HEK293T (cell line): ENCODE results near the gene DEDD2.

Experiments
- CTBP1 ChIP-seq: fragments of 450-650 bp; IDR thresholded peaks from 2 replicates; pipeline ENCODE4 v1.6.1; 2016; ENCODE audit warnings: borderline replicate concordance
- FOXA1 ChIP-seq: fragments of 450-650 bp; IDR thresholded peaks from 2 replicates; pipeline ENCODE4 v1.6.1; 2016; ENCODE audit warnings: mild to moderate bottlenecking
- FOXK2 ChIP-seq: fragments of 450-650 bp; IDR thresholded peaks from 2 replicates; pipeline ENCODE4 v1.6.1; 2016; ENCODE audit warnings: mild to moderate bottlenecking
- L3MBTL2 ChIP-seq: fragments of 450-650 bp; conservative IDR thresholded peaks from 2 replicates; pipeline ENCODE4 v1.6.1; 2016; ENCODE audit warnings: mild to moderate bottlenecking
- SUZ12 ChIP-seq: fragments of 450-650 bp; IDR thresholded peaks from 2 replicates; pipeline ENCODE4 v1.6.1; 2016; ENCODE audit warnings: mild to moderate bottlenecking

DNA sequence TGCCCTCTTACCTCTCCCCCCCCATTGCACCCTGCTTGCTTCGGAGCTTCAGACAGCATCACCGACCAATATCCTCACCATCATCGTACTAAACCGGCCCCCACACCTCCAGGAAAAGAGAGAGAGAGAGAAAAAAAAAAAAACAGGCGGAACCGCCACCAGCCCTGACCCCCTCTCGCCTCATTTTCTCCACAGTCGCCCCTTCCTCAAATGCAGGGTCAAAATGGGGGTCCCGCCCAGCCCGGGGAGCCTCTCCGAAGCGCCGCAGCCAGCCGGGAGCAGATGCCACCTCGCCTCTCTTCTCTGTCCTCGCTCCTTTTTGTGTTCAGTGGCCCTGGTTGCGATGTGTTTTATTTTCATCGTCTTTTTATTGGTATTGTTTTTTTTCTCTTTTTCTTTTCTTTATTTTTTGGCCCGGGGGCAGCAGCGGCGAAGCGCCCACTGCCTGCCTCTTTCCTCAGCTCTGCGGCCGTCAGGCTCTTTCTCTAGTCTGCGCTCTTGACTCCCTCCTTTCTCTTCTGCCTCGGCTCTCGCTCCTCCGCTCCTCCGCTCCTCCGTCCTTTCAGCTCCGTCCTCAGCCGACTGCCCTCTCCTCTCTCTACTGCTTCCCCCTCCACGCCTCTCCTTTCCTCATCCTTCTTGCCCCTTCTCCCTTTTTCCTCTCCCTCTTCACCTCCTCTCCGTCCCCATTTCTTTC, 41.4 kb downstream of the DEDD2 start:
- TF ChIP-seq L3MBTL2 = no peak
- no peak for TF ChIP-seq SUZ12
- TF ChIP-seq FOXK2 = no peak
- no peak for TF ChIP-seq CTBP1
- no peak for TF ChIP-seq FOXA1
